SH-SY5Y (cell line): Measurements from ENCODE around the gene COX4I1.

ENCODE experiments used
- GATA2 ChIP-seq: IDR thresholded peaks from 2 replicates; pipeline ENCODE4 v1.6.1; 2011; ENCODE audit warnings: mild to moderate bottlenecking, low read depth, low read length
- GATA3 ChIP-seq: IDR thresholded peaks from 2 replicates; pipeline ENCODE4 v1.6.1; 2011; ENCODE audit warnings: low read depth, mild to moderate bottlenecking, low read length, moderate library complexity

COX4I1 gene

DNA sequence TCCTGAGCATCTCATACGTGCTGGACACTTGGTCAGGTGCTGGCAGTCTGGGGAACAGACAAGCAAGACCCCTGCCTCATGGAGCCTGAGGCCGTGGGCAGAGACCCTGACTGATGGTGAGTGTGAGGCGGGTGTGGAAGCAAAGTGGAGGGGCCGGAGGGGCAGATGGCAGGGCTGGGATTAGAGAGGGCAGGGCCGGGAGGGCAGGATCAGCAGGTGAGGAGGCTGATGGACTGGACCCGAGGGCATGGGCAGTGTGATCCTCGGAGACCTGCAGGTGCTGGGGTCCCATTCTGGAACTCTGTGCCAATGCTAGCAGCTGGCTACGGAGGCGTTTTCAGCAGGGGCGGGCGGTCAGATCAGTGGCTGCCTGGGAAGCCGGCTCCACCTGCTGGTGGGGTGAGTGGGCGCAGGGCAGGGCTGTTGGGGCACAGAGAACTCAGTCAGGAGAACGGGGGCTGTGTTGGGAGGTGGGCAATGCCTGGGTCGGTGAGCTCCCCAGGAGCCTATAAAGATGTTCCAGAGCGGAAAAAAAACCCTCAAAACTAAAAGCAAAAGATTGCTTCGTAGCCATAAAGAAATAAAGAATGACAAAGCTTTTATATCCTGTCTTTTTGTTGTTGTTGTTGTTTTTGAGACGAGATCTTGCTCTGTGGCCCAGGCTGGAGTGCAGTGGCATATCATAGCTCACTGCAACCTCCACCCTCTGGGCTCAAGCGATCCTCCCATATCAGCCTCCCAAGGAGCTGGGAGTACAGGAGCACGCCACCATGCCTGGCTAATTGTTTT lies 39.7 kb upstream of the COX4I1 start:
- TF ChIP-seq GATA2, result no peak
- no peak for TF ChIP-seq GATA3

DNA sequence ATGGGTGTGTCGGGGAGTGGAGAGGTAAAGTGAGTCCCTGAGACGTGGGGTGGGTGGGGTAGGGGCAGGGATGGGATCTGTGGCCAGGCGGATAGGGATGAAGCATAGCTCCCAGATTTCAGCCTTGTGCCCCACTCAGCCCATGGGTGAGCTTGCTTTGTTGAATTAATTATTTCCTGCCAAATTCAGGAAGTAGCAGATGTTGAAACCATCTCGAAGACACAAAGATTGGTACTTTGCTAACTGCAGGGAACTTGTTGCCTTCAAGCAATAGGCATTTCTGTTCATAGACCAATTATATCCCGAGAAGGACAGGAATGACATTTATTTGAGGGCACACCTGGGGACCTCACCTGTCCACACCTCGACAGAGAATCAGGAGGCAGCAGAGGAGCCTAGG lies 37.6 kb upstream of the COX4I1 start:
- TF ChIP-seq GATA3 (no peak), GATA2 (no peak)

DNA sequence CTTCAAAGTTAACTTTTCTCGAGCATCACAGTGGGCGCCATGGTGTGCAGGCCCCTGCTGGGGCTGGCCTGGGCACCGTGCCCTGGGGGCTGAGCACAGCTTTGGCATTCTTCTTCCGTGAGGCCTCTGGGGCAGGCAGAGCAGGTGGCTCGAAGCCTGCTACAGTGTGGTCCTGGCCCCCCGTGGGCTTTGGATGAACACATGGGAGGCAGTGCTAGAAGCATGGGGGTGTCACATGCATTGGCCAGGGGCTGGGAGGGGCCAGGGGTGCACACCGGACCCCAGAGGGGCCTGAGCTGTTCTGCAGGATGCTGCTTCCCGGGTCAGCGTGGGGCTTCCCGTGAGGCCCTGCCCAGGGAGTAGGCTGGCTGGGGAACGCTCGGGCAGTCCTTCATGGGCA lies 36.5 kb upstream of the COX4I1 start:
- no peak for TF ChIP-seq GATA2

DNA sequence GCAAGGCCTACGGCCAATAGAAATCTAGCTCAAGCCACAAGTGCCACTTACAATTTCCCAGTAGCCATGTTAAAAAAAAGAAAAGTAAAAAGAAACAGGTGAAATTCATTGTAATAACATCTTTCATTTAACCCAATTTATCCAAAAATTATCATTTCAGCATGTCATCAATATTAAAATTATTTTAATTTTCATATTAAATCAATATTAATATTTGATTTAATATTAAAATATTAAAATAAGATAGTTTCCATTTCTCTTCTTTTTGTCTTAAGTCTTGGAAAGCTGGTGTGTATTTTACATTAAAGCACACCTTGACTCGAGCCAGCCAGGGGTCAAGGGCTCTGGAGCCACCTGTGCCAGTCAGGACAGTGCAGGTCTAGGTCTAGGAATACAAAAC lies 35.9 kb upstream of the COX4I1 start:
- TF ChIP-seq GATA3 (no peak), GATA2 (no peak)

DNA sequence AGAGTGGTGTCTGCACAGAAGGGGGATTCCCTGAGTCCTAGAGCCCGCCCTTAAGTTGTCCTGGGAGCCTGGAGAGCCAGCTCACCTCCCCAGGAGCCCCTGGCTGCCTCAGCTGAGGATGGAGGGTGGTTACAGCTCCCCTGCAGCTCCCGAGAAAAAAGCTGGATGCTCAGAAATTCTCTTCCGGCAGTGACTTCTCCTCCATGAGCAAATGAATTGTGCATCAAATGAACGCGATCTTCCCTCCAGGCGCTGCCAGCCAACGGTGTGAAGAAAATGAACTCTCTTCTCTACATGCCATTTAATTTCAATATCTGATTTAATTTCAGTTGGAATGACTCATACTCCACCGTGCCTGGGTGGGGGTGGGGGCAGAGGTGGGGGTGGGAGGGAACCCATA lies 34.3 kb upstream of the COX4I1 start:
- TF ChIP-seq GATA2, result no peak
- TF ChIP-seq GATA3, result no peak

DNA sequence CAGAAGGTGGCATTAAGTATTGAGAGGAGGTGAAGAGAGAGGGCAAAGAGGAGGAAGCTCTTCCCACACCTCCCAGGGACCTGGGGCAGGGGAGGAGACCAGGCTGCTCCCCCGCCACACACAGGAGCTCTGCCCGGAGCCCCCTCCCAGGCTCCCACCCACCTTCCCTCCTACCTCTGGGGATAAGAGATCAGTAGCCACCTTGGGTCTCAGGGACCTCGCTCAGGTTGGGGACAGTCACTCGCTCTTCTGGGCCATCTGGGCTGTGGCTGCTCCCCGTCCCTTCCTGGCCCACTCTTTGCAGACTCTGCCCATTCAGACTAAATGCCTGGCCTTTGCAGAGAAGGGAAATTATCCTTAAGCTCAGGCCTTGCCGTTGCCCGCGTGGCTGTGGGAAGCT lies 33.7 kb upstream of the COX4I1 start:
- no peak for TF ChIP-seq GATA3
- no peak for TF ChIP-seq GATA2

DNA sequence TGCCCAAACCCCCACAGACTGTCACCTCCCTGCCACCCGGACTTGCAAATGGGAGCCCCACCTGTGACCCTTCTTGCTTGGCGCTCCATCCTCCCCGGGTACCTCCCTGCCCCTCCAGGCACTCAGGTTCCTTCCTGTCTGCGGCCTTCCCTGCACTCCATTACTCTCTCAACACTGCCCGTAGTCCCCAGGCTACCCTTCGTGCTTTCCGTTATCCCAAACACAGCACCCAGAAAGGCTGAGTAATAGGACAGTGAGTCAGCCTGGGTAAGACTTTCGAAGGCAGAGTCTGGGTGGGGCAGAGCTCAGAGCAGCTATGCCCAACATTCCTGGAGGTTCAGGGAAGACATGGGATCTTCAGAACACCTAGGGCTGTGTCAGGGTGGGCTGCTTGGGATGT lies 32.0 kb upstream of the COX4I1 start:
- TF ChIP-seq GATA3 (no peak), GATA2 (no peak)

DNA sequence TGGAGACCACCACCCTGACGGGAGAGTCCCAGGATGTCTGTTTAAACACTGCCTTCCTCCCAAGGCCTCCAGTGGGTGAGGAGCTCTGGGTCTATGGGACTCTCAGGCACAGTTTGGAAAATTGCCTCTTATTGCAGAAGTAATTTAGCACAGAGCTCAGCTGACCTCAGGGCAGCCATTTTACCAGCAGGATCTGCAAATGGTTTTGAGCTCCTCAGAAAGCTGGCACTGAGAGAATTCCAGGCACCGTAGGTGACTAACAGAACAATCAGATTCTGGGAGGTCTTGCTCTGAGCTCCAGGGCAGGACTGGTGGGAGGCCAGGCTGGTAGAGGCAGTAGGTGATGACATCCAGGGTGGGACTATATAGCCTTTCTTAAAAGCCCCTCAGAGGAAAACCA lies 31.3 kb upstream of the COX4I1 start:
- TF ChIP-seq GATA2, result no peak
- no peak for TF ChIP-seq GATA3

DNA sequence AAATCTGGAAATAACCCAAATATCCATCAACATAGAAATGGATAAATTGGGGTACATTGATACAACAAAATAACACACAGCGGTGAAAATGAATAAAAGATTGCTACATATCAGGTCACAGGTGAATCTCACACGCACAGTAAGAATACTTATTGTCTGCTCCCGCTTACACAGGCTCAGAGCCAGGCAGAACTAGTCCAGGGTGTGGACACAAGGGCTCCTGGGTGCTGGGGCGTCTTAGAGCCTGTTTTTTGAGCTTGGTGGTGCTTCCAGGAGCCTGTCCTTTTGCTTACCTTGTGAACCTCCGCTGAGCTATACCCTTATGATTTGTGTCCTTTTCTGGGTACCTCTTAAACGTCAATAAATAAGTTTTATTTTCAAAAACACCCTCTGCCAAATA lies 28.8 kb upstream of the COX4I1 start:
- TF ChIP-seq GATA2, result no peak
- no peak for TF ChIP-seq GATA3

DNA sequence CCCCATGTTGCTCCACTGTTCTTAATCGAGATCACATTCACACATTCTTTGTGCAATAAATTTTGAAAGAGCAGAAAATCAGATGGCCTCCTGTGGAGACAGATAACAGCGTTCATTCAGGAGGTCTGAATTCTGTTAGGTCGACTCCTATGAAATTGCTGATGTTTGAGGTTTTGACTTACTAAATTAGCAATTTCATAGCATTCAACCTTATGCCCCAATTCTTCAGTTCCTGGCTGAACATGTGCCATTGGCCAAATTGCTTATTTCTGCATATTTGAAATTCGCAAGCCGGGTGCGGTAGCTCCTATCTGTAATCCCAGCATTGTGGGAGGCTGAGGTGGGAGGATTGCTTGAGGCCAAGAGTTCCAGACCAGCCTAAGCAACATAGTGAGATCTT lies 26.5 kb upstream of the COX4I1 start:
- TF ChIP-seq GATA3 (no peak), GATA2 (no peak)

DNA sequence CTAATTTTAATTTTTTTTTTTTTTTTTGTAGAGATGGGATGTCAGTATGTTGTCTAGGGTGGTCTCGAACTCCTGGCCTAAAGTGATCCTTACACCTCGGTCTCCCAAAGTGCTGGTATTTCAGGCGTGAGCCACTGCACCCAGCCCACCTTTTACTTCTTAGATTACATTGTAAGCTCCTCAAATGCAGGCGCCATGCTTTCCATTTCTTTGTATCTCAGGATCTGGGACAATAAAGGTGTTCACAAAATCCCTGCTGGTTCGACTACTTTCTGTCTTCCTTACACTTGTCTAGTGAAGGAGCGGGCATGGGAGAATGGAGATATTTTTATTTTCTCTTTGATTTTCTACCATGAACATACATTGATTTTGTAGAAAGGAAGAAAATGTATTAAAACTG lies 25.4 kb upstream of the COX4I1 start:
- no peak for TF ChIP-seq GATA3

DNA sequence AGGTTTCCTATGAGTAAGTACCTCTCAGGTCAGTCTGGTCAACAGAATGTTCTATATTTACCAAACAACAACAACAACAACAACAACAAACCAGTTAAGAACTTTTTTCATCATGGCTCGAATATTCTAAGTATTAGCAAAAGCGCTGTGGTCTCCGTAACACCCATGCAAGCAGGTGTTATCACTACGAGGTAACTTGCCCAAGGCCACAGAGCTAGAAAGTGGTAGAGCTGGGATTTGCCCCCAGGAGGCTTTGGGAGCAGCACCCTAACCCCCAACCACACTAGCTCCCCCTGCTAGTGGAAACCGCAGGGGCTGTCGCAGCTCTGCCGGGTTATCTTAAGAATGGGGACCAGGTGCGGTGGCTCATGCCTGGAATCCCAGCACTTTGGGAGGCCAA lies 24.7 kb upstream of the COX4I1 start:
- no peak for TF ChIP-seq GATA3
- TF ChIP-seq GATA2, result no peak

DNA sequence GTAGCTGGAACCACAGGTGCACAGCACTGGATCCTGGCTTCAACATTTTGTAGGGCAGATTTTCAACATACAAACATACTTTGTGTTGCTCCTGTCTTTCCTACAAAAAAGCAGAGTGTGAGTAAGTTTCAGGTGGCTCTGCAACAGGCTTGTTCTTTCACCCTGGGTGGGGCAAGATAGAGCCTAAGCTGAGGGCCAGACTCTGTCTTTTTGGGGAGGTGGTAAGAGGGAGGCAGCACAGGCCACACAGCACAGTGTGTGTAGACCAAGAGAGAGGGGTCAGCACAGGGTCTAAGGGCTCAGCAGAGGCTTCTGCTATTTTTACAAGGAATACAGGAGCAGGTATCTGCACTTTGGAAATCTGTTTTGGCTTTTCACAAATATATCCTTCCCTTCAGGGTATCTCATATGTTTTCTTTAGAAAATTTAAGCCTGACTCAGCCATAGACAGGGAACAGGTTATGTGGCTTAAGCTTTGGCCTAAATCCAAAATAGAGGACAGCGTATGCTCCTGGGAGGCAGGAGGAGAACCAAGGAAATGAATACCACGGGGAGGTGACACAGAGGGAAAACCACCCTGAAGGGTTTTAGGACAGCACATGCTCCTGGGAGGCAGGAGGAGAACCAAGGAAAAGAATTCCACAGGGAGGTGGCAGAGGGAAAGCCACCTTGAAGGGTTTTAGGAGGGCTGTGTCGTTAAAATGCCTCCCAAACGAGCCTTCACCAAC lies 21.7 kb upstream of the COX4I1 start:
- no peak for TF ChIP-seq GATA3
- TF ChIP-seq GATA2, result no peak

DNA sequence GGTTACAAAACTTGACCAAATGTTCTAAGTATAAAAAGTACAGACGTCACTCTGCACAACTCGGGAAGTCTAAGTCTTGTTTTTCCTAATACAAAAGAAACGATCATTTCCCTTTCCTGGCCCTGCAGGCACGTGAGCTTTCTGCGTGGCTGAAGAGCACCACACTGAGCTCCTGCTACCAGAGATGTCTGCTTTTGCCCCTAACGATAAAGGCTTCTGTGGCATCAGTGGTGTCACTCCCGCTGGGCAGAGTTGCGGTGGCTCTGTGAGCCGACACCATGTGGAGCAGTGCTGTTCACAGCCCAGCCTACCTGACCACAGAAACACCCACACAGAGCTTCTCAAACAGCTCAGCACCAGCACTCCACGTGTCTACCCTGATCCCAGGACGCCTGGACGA lies 20.6 kb upstream of the COX4I1 start:
- TF ChIP-seq GATA2 (no peak), GATA3 (no peak)

DNA sequence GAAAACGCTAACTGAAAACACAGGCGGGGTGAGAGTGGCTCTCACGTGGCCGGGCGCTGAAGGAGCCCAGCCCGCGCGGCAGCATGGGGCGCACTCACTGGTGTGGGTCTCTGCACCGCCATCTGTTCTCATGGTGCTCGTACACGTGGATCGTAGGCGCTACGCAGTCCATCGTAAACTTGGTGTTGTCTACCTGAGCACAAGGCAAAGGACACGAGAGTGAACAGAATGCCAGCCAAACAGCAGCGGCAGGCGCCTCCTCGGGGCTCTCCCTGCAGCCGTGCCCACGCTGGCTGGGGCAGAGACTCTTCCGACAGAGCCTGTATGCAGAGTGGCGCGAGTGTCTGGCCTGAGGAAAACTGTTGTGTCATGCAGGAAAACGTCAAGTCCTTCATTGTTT lies 19.2 kb upstream of the COX4I1 start:
- no peak for TF ChIP-seq GATA3
- no peak for TF ChIP-seq GATA2

DNA sequence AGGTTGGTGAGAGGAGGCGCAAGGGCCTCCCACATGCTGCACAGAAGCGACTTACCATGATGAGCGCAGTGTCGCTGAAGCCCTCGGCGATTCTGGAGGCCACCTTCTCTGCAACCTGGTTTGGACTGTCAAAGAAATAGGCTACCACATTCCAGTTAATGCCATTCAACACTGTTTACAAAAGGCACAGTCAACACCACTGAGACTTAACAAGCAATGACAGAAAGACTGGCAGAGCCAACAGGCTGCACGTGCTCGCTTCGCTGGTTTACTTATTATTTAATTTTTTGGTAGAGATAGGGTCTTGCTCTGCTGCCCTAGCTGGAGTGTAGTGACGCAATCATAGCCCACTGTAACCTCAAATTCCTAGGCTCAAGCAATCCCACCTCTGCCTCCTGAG lies 18.3 kb upstream of the COX4I1 start:
- TF ChIP-seq GATA3, result no peak
- TF ChIP-seq GATA2, result no peak
